Liver (tissue), 3 donors: ENCODE results near the gene CENPX.
A peak's percentile ranks its signal among the peaks of the same experiment; 100 is the strongest.

Experiments
- CTCF ChIP-seq: fragments of 150-350 bp; IDR thresholded peaks from 2 replicates; pipeline ENCODE4 v1.5.1; 2017; ENCODE audit warnings: improper control_type of control experiment, low read depth, low read length; ENCODE audit not compliant: missing input control
- EGR1 ChIP-seq, 2 donors: IDR thresholded peaks; 2 replicates each; pipeline ENCODE4 v1.6.1; 2016 to 2018; ENCODE audit warnings: antibody characterized with exemption in 2 of 2, low read depth in 2 of 2
- FOXA1 ChIP-seq: IDR thresholded peaks from 2 replicates; pipeline ENCODE4 v1.6.1; 2016; ENCODE audit warnings: antibody characterized with exemption
- GABPA ChIP-seq, 2 donors: IDR thresholded peaks in 1 of 2; conservative IDR thresholded peaks in 1 of 2; 2 replicates each; pipeline ENCODE4 v1.6.1; 2016; ENCODE audit warnings: antibody characterized with exemption in 2 of 2, mild to moderate bottlenecking in 1 of 2, moderate library complexity in 1 of 2
- JUND ChIP-seq, 2 donors: IDR thresholded peaks; 2 replicates each; pipeline ENCODE4 v1.6.1; 2016; ENCODE audit warnings: antibody characterized with exemption in 2 of 2
- MAX ChIP-seq: IDR thresholded peaks from 2 replicates; pipeline ENCODE4 v1.6.1; 2016; ENCODE audit warnings: antibody characterized with exemption
- RAD21 ChIP-seq, 2 donors: IDR thresholded peaks; 2 replicates each; pipeline ENCODE4 v1.6.1; 2016; ENCODE audit warnings: antibody characterized with exemption in 2 of 2, mild to moderate bottlenecking in 2 of 2
- ZBTB33 ChIP-seq: IDR thresholded peaks from 2 replicates; pipeline ENCODE4 v1.6.1; 2016; ENCODE audit warnings: antibody characterized with exemption
- donor health status: healthy.
- donor health status: healthy.

- TF ChIP-seq CTCF (peak; percentile 80), JUND (IDR thresholded peaks at IDR 0.05) (no peak), RAD21 (IDR thresholded peaks at IDR 0.05) (peak; percentile 93 to 97), MAX (no peak), EGR1 (IDR thresholded peaks at IDR 0.05; ENCODE audit: low read depth in 2 of 2) (no peak), FOXA1 (no peak), GABPA (IDR thresholded peaks at IDR 0.05 in 1 of 2, conservative IDR thresholded peaks at IDR 0.05 in 1 of 2) (no peak), ZBTB33 (no peak)
Observed at GRCh38 chr17:82021107-82021899, 1.4 kb downstream of the CENPX start.
